B cell (primary cell): Measurements from ENCODE around the gene SEPTIN3. TPM values are rescaled to one million over a fixed set of nuclear protein-coding genes. Genes with fewer than 3 reads are reported as not detected.

Source experiments
- ATAC-seq: fragments of 200-7000 bp; cut with Tn5 transposase; one replicate; pipeline ENCODE4 v1.10.0; 2021; ENCODE audit warnings: low read depth, mild to moderate bottlenecking, moderate number of reproducible peaks, moderate library complexity
- CTCF ChIA-PET: fragments of 350-600 bp; sonication (Branson Sonifier 250); formaldehyde crosslinking; loops from one replicate; lab custom pipeline; 2021; ENCODE audit warnings: antibody characterized with exemption, inconsistent platforms; lab: Charles Lee
- POLR2A ChIA-PET: fragments of 350-600 bp; sonication (Branson Sonifier 250); formaldehyde crosslinking; loops from one replicate; lab custom pipeline; 2021; ENCODE audit warnings: antibody characterized with exemption; lab: Charles Lee
- DNase-seq: peaks from one replicate; pipeline ENCODE4 v3.0.0; 2013
- H2AFZ ChIP-seq: 2 replicates; pipeline ENCODE4 v1.6.1; 2012; ENCODE audit warnings: mild to moderate bottlenecking, low read depth, low read length; ENCODE audit not compliant: insufficient read depth, poor library complexity, severe bottlenecking
- H3K27ac ChIP-seq, 2 donors: 1 replicate in 1 of 2; 2 replicates in 1 of 2; pipeline ENCODE4 v1.5.1; 2012 to 2013; ENCODE audit warnings: low read length in 2 of 2, mild to moderate bottlenecking in 2 of 2, moderate library complexity in 1 of 2
- H3K27me3 ChIP-seq, 4 experiments: fragments of 200-600 bp in 1 of 4; sonication (generic) in 1 of 4; replicated peaks in 1 of 4; 1 replicate in 2 of 4; 2 replicates in 2 of 4; pipeline versions ENCODE4 v1.6.1 to v1.7.0; 2013 to 2016; ENCODE audit warnings: low read length in 3 of 4, mild to moderate bottlenecking in 2 of 4, mixed read lengths in 1 of 4, moderate library complexity in 1 of 4; ENCODE audit not compliant: insufficient read depth in 4 of 4, control insufficient read depth in 3 of 4; ENCODE audit errors: control extremely low read depth in 1 of 4
- H3K36me3 ChIP-seq, 2 experiments: replicated peaks in 1 of 2; 1 replicate in 1 of 2; 2 replicates in 1 of 2; pipeline versions ENCODE4 v1.6.1 to v1.7.1; 2013; ENCODE audit warnings: low read length in 1 of 2; ENCODE audit not compliant: insufficient read depth in 2 of 2, control insufficient read depth in 1 of 2; ENCODE audit errors: control extremely low read depth in 1 of 2, extremely low read depth in 1 of 2
- H3K4me1 ChIP-seq, 2 donors: fragments of 200-600 bp in 1 of 2; sonication (generic) in 1 of 2; 1 replicate in 1 of 2; 2 replicates in 1 of 2; pipeline versions ENCODE4 v1.5.1 to v1.6.1; 2013 to 2017; ENCODE audit warnings: low read length in 2 of 2; ENCODE audit not compliant: control insufficient read depth in 2 of 2, insufficient read depth in 2 of 2
- H3K4me2 ChIP-seq: replicated peaks from 2 replicates; pipeline ENCODE3; 2012; ENCODE audit warnings: mild to moderate bottlenecking, low read depth, low read length; ENCODE audit not compliant: poor library complexity, severe bottlenecking
- H3K4me3 ChIP-seq, 5 experiments: fragments of 200-600 bp in 1 of 5; sonication (generic) in 1 of 5; 1 replicate in 3 of 5; 2 replicates in 2 of 5; pipeline versions ENCODE4 v1.5.1 to v1.7.0; 2011 to 2016; ENCODE audit warnings: low read length in 4 of 5, mild to moderate bottlenecking in 4 of 5, low read depth in 2 of 5, control low read depth in 1 of 5, moderate library complexity in 1 of 5; ENCODE audit not compliant: insufficient read depth in 1 of 5; ENCODE audit errors: control extremely low read depth in 1 of 5, extremely low read depth in 1 of 5
- H3K79me2 ChIP-seq: fragments of 200-600 bp; sonication (generic); one replicate; pipeline ENCODE4 v1.6.0; 2016; ENCODE audit warnings: low read length; ENCODE audit not compliant: control insufficient read depth, insufficient read depth
- H3K9ac ChIP-seq: fragments of 200-600 bp; sonication (generic); 2 replicates; pipeline ENCODE4 v1.6.1; 2017; ENCODE audit warnings: mild to moderate bottlenecking, low read length, moderate library complexity
- H3K9me3 ChIP-seq, 3 donors: one replicate each; pipeline versions ENCODE4 v1.6.1 to v1.7.1; 2013; ENCODE audit warnings: low read length in 2 of 3; ENCODE audit not compliant: control insufficient read depth in 2 of 3, insufficient read depth in 1 of 3; ENCODE audit errors: control extremely low read depth in 1 of 3
- H4K20me1 ChIP-seq: 2 replicates; pipeline ENCODE4 v1.6.0; 2012; ENCODE audit warnings: mild to moderate bottlenecking, low read length; ENCODE audit not compliant: insufficient read depth, control insufficient read depth, poor library complexity, severe bottlenecking
- H3K27ac Mint-ChIP-seq: one replicate; pipeline ENCODE4 v1.8.0; 2021; ENCODE audit warnings: mixed read lengths
- H3K27me3 Mint-ChIP-seq: one replicate; pipeline ENCODE4 v1.8.0; 2021; ENCODE audit warnings: mixed read lengths
- H3K4me1 Mint-ChIP-seq: one replicate; pipeline ENCODE4 v1.8.0; 2021; ENCODE audit warnings: mixed read lengths
- H3K4me3 Mint-ChIP-seq: one replicate; pipeline ENCODE4 v1.8.0; 2021; ENCODE audit warnings: mixed read lengths
- H3K9me3 Mint-ChIP-seq: one replicate; pipeline ENCODE4 v1.8.0; 2022; ENCODE audit warnings: mixed read lengths; ENCODE audit not compliant: insufficient read depth
- CTCF ChIP-seq: fragments of 200-600 bp; IDR thresholded peaks from one replicate; pipeline ENCODE4 v1.8.0; 2022; ENCODE audit warnings: antibody characterized with exemption, mild to moderate bottlenecking
- EZH2 ChIP-seq: IDR thresholded peaks from 2 replicates; pipeline ENCODE4 v1.6.1; 2012; ENCODE audit warnings: borderline replicate concordance, low read depth, mild to moderate bottlenecking, moderate library complexity, low read length; ENCODE audit not compliant: insufficient read depth, poor library complexity, severe bottlenecking
- WGBS: methylation state at CpG from one replicate; pipeline ENCODE4 v1.1.5; 2013; ENCODE audit warnings: missing lambda C conversion rate; ENCODE audit not compliant: insufficient coverage; 5-methylcytosine and 5-hydroxymethylcytosine counted together
- intact Hi-C: fragments of 100-400 bp; cut with micrococcal nuclease; formaldehyde crosslinking; loops from one replicate; pipeline ENCODE4 v1.10.0; 2022
- polyA plus RNA-seq: library from polyadenylated mRNA; depleted of rRNA; stranded (reverse); fragments of >200 nt; gene quantifications from 2 replicates; pipeline ENCODE4 v1.2.3, GENCODE V29; 2012
- total RNA-seq, 2 donors: library from RNA; stranded (reverse); fragments of 120-200 nt in 1 of 2; gene quantifications; 1 replicate in 1 of 2; 2 replicates in 1 of 2; pipeline versions ENCODE4 v1.2.3 to v1.2.4, GENCODE V29; 2013 to 2022

The SEPTIN3 gene
- total and polyA plus RNA-seq, 2 donors (not counting 1 experiment from before 2014, with no cell fraction given): 0.06 to 0.39 TPM

GRCh38 chr22:41947424-41948080 lies 21.7 kb upstream of the SEPTIN3 start:
- ATAC-seq (no peak), DNase-seq (no peak)
- Histone ChIP-seq H3K9me3 (no peaks in the 10 kb centered on the region), H3K4me2 (peak overlapping the region; percentile 94), H3K36me3 (no peaks in the 10 kb centered on the region), H3K27me3 (peaks cover 0 to 10% (median 0%) of the 10 kb centered on the region in 4 experiments), H3K4me3 (peak overlapping the region in 4 of 5 experiments; percentile 55 to 86 (median 73)), H4K20me1 (no peaks in the 10 kb centered on the region), H3K9ac (peak overlapping the region; percentile 71), H2AFZ (peak overlapping the region; percentile 74), H3K79me2 (no peaks in the 10 kb centered on the region), H3K4me1 (peaks cover 27 to 51% of the 10 kb centered on the region in 2 donors), H3K27ac (no peak overlapping the region)
- peak overlapping the region; percentile 97 for H3K4me3 Mint-ChIP-seq
- TF ChIP-seq CTCF (no peak), EZH2 (no peak)
- H3K27ac Mint-ChIP-seq: no peak overlapping the region
- ChIA-PET POLR2A (interaction anchor here (0.5 to 2.2 kb wide), 12 partner anchors 18 to 1179 kb away, joined by 3 to 13 read pairs (median 6); partner anchors contain the start of genes CCDC134, NDUFA6, SNU13 and SREBF2), CTCF (interaction anchor here (1.0 to 5.5 kb wide), 8 partner anchors 8 to 450 kb away, joined by 3 to 52 read pairs (median 4); partner anchors contain the start of genes MEI1 and TNFRSF13C)
- 83% methylated on average over 20 of the region's 21 CpGs for WGBS
- H3K9me3 Mint-ChIP-seq: no peaks in the 10 kb centered on the region
- peaks cover 45% of the 10 kb centered on the region for H3K4me1 Mint-ChIP-seq
- intact Hi-C loops: loop anchor here (1.0 to 2.0 kb wide), 2 partner anchors 51 to 167 kb away; partner anchors contain the start of gene WBP2NL
- no peaks in the 10 kb centered on the region for H3K27me3 Mint-ChIP-seq

- no peak overlapping the region for H3K4me2 ChIP-seq
- POLR2A ChIA-PET: interaction anchor here (0.6 to 2.2 kb wide), 4 partner anchors 19 to 155 kb away, joined by 5 to 13 read pairs (median 7); partner anchors contain the start of gene SREBF2
Measured at GRCh38 chr22:41948142-41948541, 21.1 kb upstream of the SEPTIN3 start.

More at GRCh38 chr22:41948142-41948541, 21.1 kb upstream of the SEPTIN3 start:
- CTCF ChIA-PET: interaction anchor here (1.1 to 6.1 kb wide), 6 partner anchors 9 to 449 kb away, joined by 3 to 53 read pairs (median 4); partner anchors contain the start of genes MEI1 and TNFRSF13C
- Histone ChIP-seq H2AFZ (no peak overlapping the region), H3K4me1 (peaks cover 28 to 57% of the 10 kb centered on the region in 2 donors), H3K79me2 (no peaks in the 10 kb centered on the region), H3K27me3 (peaks cover 0 to 10% (median 0%) of the 10 kb centered on the region in 4 experiments), H3K4me3 (no peak overlapping the region), H3K27ac (no peak overlapping the region), H3K9me3 (no peaks in the 10 kb centered on the region), H3K9ac (no peak overlapping the region), H4K20me1 (no peaks in the 10 kb centered on the region), H3K36me3 (no peaks in the 10 kb centered on the region)
- DNase-seq: no peak
- Mint-ChIP-seq H3K4me3 (no peak overlapping the region), H3K9me3 (no peaks in the 10 kb centered on the region), H3K4me1 (peaks cover 50% of the 10 kb centered on the region), H3K27ac (no peak overlapping the region), H3K27me3 (no peaks in the 10 kb centered on the region)
- WGBS: no CpG with 5 or more reads among the region's 2 CpGs
- intact Hi-C loops: no loop called here
- TF ChIP-seq EZH2: no peak
- no peak for TF ChIP-seq CTCF
- no peak for ATAC-seq
